GM10248 (cell line): ENCODE measurements around the gene LRCOL1.
A peak's percentile ranks its signal among the peaks of the same experiment; 100 is the strongest.

Experiments used
- CTCF ChIA-PET: fragments of 300-600 bp; sonication (Branson Sonifier 250); formaldehyde crosslinking; extraction: SDS; loops from one replicate; lab custom pipeline; 2021; ENCODE audit warnings: antibody characterized with exemption; lab: Yijun Ruan, JAX
- POLR2A ChIA-PET: fragments of 350-650 bp; sonication (Branson Sonifier 250); formaldehyde crosslinking; extraction: SDS; loops from one replicate; lab custom pipeline; 2020; ENCODE audit warnings: antibody characterized with exemption; lab: Yijun Ruan, JAX
- DNase-seq: peaks from one replicate; pipeline ENCODE4 v3.0.0; 2012; ENCODE audit errors: extremely low spot score
- TF ChIP-seq, protein P1 (sequence below): IDR thresholded peaks from 2 replicates; pipeline ENCODE4 v1.5.1; 2012; ENCODE audit warnings: mild to moderate bottlenecking, low read depth; ENCODE audit errors: extremely low read depth, missing control alignments, control extremely low read depth

Gene LRCOL1

DNA sequence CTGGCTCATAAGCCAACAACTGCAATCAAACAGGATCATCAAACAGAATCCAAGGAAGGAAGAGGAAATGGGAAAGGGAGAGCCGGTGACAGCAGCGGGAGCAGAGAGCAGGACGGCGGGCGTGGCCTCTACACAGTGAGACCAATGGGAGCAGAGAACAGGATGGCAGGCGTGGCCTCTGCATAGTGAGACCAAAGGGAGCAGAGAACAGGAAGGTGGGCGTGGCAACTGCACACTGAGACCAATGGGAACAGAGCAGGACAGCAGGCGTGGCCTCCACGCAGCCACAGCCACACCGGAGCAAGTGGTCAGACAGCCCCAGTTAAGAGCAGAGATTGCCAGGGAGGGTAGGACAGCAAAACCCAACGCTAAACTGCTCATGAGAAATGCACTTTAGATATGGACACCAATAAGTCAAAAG, 16.4 kb downstream of the LRCOL1 start:
- CTCF ChIA-PET = no interaction called here

DNA sequence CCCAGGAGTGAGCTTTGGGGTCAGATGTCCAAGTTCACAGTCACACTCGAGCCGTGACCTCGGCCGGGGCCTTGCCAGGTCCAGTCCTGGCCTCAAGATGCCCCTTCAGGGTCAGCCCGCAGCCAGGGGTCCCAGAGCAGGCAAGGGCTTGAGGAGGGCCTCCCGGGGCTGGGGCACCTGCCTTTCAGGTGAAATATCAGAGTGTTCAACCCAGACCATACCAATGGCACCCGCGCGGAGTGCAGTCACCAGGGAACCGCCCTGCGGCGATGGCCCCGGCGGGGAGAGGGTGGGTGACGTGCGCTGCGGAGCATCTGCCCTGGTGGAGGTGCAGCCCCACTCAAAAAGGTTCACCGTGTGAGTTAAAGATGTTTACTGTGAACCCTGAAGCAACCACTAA, 16.9 kb downstream of the LRCOL1 start:
- ChIA-PET POLR2A (no interaction called here), CTCF (no interaction called here)
- TF ChIP-seq, protein P1, sequence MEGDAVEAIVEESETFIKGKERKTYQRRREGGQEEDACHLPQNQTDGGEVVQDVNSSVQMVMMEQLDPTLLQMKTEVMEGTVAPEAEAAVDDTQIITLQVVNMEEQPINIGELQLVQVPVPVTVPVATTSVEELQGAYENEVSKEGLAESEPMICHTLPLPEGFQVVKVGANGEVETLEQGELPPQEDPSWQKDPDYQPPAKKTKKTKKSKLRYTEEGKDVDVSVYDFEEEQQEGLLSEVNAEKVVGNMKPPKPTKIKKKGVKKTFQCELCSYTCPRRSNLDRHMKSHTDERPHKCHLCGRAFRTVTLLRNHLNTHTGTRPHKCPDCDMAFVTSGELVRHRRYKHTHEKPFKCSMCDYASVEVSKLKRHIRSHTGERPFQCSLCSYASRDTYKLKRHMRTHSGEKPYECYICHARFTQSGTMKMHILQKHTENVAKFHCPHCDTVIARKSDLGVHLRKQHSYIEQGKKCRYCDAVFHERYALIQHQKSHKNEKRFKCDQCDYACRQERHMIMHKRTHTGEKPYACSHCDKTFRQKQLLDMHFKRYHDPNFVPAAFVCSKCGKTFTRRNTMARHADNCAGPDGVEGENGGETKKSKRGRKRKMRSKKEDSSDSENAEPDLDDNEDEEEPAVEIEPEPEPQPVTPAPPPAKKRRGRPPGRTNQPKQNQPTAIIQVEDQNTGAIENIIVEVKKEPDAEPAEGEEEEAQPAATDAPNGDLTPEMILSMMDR = no peak
- no peak for DNase-seq

More for the DNA sequence above, 16.4 kb downstream of the LRCOL1 start:
- DNase-seq = peak; percentile 70
- POLR2A ChIA-PET = no interaction called here
- TF ChIP-seq, protein P1 = no peak

DNA sequence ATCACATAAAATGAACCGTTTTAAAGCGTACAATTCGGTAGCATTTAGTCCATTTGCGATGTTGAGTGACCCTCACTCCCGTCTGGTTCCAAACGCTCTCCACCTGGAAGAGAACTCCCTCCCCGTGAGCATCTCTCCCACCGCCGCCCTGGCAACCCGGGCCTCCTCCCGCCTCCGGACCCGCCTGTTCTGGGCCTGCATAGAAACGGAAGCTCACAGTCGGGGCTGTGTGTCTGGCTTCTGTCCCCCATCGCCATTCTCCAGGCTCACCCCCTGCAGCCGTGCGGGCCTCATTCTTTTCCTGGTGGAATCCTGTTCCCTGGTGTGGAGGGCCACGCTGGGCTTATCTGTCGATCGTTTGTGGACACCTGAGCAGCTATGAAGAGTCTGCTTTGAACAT, 17.3 kb downstream of the LRCOL1 start:
- DNase-seq = no peak

DNA sequence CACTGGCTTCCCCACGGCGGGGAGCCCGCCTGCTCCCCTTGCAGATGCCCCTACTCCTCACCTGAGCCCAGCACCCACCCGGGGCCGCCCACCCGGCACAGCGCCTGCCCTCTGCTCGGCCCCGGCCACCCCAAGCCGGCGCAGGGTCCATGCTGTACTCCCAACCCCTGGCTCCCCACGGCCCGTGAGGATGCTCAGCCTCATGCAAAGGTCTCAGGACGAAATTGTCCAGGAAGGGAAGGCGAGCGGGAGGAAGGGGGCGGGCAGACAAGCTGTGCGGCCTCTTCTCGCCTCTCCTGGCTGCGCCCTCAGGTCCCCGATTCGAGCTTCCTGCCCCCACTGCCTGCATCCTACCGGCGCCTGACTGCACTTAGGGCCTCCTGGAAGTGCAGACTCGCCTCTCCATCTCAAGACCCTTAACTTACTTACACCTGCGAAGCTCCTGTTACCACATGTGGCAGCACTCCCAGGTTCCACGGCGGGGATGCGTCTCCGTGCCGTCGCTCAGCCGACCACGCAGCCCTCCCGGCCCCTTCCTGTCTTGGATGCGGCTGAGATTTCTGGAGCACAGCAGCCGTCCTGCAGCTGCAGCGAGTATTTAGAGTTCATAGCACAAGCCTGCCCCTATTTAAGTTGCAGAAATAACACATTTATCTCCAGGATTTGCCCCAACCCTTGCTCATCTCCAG, 18.0 kb downstream of the LRCOL1 start:
- DNase-seq = no peak
- POLR2A ChIA-PET = no interaction called here
- CTCF ChIA-PET = no interaction called here
- TF ChIP-seq, protein P1 = no peak

More for the DNA sequence above, 17.3 kb downstream of the LRCOL1 start:
- ChIA-PET POLR2A (no interaction called here), CTCF (no interaction called here)
- TF ChIP-seq, protein P1 = no peak

DNA sequence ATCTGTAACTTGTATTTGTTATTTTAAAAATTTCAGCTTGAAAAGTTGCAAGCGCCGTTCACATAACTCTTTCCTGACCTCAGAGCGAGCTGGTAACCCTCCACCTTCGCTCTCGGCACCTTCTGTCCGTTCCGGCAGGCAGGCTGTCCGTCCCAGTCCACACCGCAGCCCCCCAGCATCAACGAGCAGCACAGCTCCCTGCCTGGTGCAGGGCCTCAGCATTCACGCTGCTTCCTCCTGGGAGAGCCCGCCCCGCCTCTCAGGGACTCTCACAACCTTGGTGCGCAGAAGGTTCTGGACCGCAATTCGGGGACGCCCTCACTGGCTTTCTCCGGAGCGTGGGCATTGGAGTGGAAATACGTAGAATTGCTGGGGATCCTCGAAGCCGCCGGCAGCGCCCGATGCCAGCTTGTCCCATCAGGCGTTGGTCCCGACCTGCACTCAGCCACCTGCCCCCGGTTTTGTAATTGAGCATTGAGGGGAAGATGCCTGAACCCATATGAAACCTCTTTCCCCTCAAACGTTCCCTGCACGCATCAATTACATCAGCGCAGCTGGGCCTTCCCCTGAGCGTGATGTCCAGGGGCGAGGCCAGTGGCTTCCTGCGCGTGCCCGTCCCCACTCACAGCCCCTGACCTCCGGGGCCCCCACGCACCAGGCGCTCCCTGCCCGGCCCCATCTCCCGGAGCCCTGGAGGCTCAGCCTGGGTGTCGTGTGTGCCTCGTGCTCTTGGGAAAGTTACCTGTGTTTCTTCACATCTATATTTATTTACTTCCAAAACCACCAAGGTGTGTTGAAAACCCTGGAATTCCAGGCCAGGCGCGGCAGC, 19.1 kb downstream of the LRCOL1 start:
- CTCF ChIA-PET = no interaction called here
- TF ChIP-seq, protein P1 = no peak
- POLR2A ChIA-PET = no interaction called here
- no peak for DNase-seq

DNA sequence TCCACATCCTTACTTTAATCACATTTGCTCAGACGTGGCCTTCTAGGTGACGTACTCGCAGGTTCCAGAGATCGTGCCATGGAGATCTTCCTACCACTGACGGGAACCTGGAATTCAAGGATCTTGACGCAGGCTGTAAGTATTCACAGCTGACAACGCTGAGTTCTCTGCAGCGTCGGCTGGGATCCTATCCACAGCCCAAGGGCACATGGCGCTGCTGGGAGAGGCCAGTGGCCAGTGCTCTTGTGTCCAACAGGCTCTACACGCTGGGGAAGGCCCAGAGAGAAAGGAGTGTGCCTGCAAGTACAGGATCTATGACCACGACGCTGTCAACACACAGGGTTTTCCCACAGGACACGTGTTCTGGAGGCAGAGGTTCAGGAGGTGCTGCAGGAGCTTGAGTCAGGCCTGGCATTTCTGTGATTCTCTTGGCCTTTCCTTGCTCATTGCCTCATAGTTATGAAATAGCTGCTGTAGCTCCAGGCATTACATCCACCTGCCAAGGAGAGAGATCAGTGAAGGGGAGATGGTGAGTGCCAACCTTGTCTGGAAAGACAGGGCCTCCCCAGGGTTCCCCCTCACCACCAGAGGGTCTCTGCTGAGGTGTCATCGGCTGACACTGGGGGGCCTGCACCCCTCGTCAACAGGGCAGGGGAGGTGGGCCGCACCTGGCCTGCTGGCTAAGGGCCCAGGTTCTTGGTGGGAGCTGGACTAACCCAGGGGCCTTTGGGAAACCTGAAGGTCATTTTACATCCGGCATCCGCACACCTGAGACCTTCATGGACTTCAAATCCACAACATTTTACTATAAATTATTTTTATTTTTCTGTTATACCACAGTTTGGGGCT, 21.3 kb downstream of the LRCOL1 start:
- ChIA-PET POLR2A (no interaction called here), CTCF (interaction anchor here (1.0 to 1.1 kb wide), 2 partner anchors 20 to 37 kb away, joined by 3 read pairs; no protein-coding TSS in a partner anchor)
- DNase-seq = no peak
- TF ChIP-seq, protein P1 = no peak
